Activated T-cell treated with anti-CD3 and anti-CD28 coated beads, Interleukin-2, amount 50 U/mL, for 72 hours (primary cell): ENCODE results near the gene KCNQ1. TPM values are rescaled to one million over a fixed set of nuclear protein-coding genes. Genes with fewer than 3 reads are reported as not detected.
A peak's percentile ranks its signal among the peaks of the same experiment; 100 is the strongest.

Source experiments
- ATAC-seq, 2 donors: fragments of 150-1000 bp; cut with Tn5 transposase; replicated peaks in 1 of 2; 2 replicates each; pipeline ENCODE4 v1.10.0; 2021; ENCODE audit warnings: moderate library complexity in 2 of 2, mild to moderate bottlenecking in 1 of 2
- DNase-seq, 2 donors: peaks; one replicate each; pipeline ENCODE4 v3.0.0; 2021 to 2022; ENCODE audit warnings: mixed read lengths in 1 of 2
- H3K27ac Mint-ChIP-seq: one replicate; pipeline ENCODE4 v1.8.0; 2022; ENCODE audit warnings: mild to moderate bottlenecking, moderate library complexity, mixed read lengths
- H3K27me3 Mint-ChIP-seq: one replicate; pipeline ENCODE4 v1.8.0; 2022; ENCODE audit warnings: low read depth, mixed read lengths
- H3K36me3 Mint-ChIP-seq, 2 donors: one replicate each; pipeline ENCODE4 v1.8.0; 2022; ENCODE audit warnings: mixed read lengths in 2 of 2, mild to moderate bottlenecking in 1 of 2; ENCODE audit not compliant: insufficient read depth in 2 of 2
- H3K4me1 Mint-ChIP-seq: one replicate; pipeline ENCODE4 v1.8.0; 2022; ENCODE audit warnings: low read depth, mixed read lengths
- H3K4me3 Mint-ChIP-seq, 2 donors: one replicate each; pipeline ENCODE4 v1.8.0; 2022; ENCODE audit warnings: mild to moderate bottlenecking in 2 of 2, mixed read lengths in 2 of 2, moderate library complexity in 2 of 2
- H3K9me3 Mint-ChIP-seq, 2 donors: one replicate each; pipeline ENCODE4 v1.8.0; 2022; ENCODE audit warnings: mixed read lengths in 2 of 2
- total RNA-seq, 2 donors: library from RNA; stranded (reverse); gene quantifications; one replicate each; pipeline ENCODE4 v1.2.3, GENCODE V29; 2022

KCNQ1 gene
- total RNA-seq, 2 donors from 2014 or later = 11.4 TPM

DNA sequence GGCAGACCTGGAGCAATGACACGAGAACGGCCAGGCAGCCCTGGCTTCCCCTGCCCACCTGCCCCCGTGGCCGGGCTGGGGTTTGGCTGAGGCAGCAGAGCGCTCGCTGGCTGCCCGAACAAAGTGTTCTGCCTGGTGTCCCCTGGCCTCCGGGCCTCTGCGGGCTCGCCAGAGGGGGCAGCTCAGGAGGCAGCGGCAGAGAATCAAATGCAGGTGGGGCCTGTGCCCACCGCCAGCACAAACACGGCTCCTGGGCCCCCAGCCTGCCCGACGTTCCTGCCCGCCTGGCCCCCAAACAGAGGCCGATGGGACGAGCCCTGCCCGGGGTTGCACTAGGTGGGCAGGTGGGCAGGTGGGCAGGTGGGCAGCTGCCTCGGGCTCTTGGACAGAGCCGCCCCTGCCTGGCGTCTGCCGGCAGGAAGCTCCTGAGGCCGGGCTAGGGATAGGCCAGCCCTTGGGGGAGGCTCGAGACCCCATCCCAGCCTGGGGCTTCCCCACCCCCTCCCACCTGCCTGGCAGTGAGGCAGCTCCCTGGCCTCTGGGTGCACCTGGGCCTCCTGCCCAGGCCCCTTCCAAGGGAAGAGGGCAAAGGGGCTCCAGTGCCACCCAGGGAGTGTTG, 394.0 kb downstream of the KCNQ1 start:
- ATAC-seq = no peak

DNA sequence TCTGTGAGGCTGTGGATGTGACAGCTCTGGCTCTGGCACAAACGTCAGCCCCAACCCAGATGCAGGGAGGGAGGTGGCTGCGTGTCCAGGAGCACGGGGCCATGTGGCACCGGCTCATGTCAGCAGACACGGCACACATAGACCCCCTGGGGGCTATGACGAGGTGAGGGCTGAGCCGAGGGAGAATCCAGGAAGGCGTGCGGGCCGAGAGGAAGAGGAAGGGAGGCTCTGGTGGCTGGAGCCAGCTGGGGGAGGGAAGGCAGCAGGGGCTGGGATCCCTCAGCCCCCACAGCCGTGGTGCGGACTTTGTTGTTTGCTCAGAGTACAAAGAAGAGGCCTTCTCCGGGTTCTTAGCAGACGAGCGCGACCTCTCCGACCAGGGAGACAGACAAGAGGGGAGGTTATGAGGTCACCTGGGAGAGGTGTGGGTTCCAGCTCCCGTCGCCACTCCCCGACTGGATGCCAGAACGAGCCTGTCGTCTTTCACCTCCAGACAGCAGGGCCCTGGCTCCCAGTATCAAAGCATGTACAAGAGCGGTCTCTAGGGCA, 394.7 kb downstream of the KCNQ1 start:
- Mint-ChIP-seq H3K36me3 (no peaks in the 10 kb centered on the region), H3K4me3 (no peak overlapping the region), H3K27me3 (no peaks in the 10 kb centered on the region), H3K9me3 (no peaks in the 10 kb centered on the region), H3K27ac (no peak overlapping the region), H3K4me1 (no peaks in the 10 kb centered on the region)
- DNase-seq (no peak), ATAC-seq (no peak)

More for the DNA sequence above, 394.0 kb downstream of the KCNQ1 start:
- no peak for DNase-seq
- Mint-ChIP-seq H3K4me3 (no peak overlapping the region), H3K27ac (no peak overlapping the region), H3K9me3 (no peaks in the 10 kb centered on the region), H3K4me1 (no peaks in the 10 kb centered on the region), H3K27me3 (no peaks in the 10 kb centered on the region), H3K36me3 (no peaks in the 10 kb centered on the region)

DNA sequence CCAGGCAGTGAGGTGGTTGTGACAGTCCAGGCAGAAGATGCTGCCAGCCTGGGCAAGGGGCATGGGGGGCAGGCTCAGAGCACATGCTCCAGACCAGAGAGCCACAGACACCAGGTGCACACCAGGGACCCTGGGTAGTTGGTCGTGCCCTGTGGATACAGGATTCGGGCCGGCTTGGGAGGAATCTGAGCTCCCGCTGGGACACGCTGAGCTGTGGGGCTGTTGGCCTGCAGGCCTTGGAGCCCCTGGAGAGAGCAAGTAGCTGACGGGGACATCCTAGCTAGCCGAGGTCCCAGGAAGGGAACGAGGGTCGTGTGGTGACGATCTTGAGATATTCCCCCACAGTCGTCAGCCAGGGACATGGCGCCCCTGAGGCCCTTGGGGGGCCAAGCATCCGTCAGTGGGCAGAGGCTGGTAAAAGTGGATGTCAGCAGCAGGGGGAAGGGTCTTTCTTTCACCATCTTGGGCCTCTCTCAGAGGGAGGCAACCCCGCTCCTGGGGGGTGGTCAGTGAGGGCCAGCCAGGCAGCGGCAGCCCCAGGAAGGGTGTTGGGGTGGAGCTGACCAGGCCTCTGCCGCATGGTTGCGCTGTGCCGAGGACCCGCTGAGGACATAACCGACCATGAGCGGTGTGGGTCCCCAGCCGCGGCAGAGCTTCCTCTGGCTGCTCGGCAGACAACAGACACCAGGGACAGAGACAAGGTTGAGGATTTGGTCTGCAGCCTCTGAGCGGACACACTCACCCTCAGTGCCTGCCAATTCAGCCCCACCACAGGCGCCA, 396.8 kb downstream of the KCNQ1 start:
- no peak for DNase-seq
- Mint-ChIP-seq H3K9me3 (no peaks in the 10 kb centered on the region), H3K4me3 (no peak overlapping the region), H3K27ac (no peak overlapping the region), H3K36me3 (no peaks in the 10 kb centered on the region), H3K27me3 (no peaks in the 10 kb centered on the region), H3K4me1 (no peaks in the 10 kb centered on the region)
- ATAC-seq = no peak

DNA sequence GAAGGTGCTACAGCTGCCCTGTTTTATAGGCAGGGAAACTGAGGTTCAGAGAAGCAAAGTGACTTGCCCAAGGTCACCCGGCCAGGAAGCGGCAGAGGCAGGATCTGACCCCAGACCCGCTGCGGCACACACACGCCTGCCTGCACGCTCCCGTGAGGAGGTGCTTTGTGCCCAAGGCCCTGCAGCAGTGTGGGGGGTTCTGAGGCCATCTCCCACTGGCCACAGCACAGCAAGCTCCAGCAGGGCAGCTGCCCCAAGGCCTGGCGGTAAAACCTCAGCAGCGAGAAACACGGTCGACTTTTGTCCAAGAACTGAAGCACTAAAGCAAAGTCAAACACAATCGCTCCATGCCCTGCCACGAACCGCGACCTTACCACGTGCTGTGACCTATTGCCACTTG, 398.1 kb downstream of the KCNQ1 start:
- H3K4me3 Mint-ChIP-seq = no peak overlapping the region
- no peaks in the 10 kb centered on the region for H3K27me3 Mint-ChIP-seq
- no peaks in the 10 kb centered on the region for H3K9me3 Mint-ChIP-seq
- H3K4me1 Mint-ChIP-seq = no peaks in the 10 kb centered on the region
- H3K27ac Mint-ChIP-seq = no peak overlapping the region
- H3K36me3 Mint-ChIP-seq = no peaks in the 10 kb centered on the region
- DNase-seq = no peak
- ATAC-seq = no peak

DNA sequence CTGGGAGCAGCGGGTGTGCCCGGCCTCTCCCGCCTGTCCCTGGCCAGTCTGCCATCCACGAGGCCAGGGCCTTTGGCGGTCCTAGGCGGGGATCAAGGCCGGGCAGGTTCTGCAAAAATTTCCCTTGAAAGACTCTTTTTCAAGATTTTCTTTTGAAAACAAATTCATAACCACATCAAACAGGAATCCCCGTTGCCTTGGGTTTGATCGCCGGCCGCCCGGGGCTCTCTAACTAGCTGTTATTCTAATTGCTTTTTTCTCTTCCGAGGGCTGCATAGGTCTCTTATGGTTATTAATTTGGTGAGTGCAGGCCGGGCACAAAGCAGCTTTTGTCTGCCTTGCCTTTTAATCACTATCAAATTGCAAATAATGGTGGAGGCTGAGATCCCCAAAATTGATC, 398.7 kb downstream of the KCNQ1 start:
- Mint-ChIP-seq H3K9me3 (no peaks in the 10 kb centered on the region), H3K27ac (no peak overlapping the region), H3K36me3 (no peaks in the 10 kb centered on the region), H3K27me3 (no peaks in the 10 kb centered on the region), H3K4me1 (no peaks in the 10 kb centered on the region), H3K4me3 (no peak overlapping the region)
- ATAC-seq = no peak
- no peak for DNase-seq

DNA sequence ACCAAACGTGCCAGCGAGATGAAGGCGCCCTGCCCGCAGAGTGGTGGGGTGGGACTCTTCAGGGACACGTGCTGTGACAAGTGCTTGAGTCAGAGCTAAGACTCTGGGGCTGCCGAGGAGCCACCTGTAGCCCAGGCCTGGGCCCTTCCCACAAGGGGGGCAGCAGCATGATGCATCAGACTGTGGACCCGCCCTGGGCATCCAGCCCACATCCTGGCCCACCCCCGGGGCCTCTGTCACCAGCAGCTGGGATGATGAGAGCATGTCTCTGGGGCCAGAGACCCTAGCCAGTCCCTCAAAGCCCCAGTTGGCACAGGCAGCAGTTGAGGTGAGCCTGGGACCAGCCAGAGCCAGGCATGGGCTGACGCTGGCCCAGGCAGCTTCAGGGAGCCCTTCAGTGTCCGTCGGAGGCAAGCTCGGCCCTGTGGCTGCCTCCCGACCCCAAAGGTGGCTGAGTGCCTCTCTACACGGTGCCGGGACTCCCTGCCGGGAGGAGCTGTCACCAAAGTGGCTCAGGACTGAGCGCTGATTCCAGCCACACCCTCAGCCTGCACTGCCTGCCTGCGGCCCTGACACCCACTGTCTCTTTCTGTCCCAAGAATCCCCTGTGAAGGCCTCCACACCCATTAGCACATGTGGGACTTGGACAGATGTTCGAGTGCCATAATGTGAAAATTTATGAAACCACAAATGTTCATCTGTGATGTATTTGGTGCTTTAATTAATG, 399.5 kb downstream of the KCNQ1 start:
- Mint-ChIP-seq H3K9me3 (no peaks in the 10 kb centered on the region), H3K27ac (no peak overlapping the region), H3K36me3 (no peaks in the 10 kb centered on the region), H3K4me3 (no peak overlapping the region), H3K4me1 (no peaks in the 10 kb centered on the region), H3K27me3 (no peaks in the 10 kb centered on the region)
- DNase-seq = no peak
- peak; percentile 19 to 35 for ATAC-seq

DNA sequence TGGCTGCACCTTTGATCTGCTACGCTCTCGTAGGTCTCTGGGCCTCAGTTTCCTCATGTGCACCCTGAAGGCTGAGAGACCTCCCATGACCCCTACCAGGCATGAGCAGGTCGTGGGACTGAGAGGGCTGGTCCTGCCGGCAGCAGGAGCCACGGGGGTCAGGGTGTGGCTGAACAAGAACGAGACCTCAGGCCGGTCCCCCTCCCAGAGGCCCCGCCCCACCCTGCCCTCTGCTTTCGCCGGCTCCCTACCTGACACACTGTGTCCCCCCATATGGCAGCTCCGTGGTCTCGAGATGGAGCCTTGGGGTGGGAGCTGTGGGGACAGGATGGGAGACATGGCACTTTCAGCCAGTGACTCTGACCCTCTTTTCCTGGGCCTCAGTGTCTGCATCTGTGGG, 400.2 kb downstream of the KCNQ1 start:
- ATAC-seq = no peak
- no peak for DNase-seq
- Mint-ChIP-seq H3K36me3 (no peaks in the 10 kb centered on the region), H3K27ac (no peak overlapping the region), H3K9me3 (no peaks in the 10 kb centered on the region), H3K4me1 (no peaks in the 10 kb centered on the region), H3K27me3 (no peaks in the 10 kb centered on the region), H3K4me3 (no peak overlapping the region)

DNA sequence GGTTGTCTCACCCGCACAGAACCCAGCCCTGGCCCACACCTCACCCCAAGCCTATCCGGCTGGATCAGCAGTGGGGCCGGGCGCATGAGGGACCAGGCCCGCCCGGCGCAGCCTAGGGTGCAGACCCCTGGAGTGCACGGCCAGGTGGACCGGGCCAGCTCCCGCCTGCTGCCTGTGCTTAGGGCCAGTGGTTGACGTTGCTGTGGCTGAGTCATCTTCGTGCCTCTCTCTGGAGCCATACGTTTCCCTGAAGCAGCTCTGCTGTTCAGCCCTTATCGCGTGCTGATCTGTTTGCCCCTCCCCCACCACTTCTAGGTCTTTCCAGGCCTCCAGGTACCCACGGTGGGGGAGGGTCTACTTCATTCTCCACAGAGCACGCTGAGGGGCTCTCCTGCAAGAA, 401.2 kb downstream of the KCNQ1 start:
- Mint-ChIP-seq H3K36me3 (no peaks in the 10 kb centered on the region), H3K27ac (no peak overlapping the region), H3K4me3 (no peak overlapping the region), H3K9me3 (no peaks in the 10 kb centered on the region), H3K27me3 (no peaks in the 10 kb centered on the region), H3K4me1 (no peaks in the 10 kb centered on the region)
- no peak for DNase-seq
- ATAC-seq = no peak

DNA sequence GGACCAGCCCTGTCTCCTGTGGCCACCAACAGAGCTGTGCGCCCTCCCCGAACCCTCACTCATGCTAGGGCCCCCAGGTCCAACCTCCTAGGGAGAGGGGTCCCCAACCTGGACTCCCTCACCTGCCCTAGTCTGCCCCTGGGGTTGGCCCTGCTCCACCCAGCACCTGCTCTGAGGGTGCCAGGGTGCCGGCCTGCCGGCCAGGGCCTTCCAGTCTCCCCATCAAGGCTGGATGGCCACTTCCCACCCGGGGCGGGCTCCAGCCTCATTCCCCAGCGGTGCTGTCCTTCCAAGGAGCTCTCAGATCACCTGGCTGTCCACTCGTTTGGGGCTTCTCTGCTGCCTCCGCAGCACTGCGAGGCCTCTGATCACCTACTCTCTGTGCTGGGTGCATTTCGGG, 401.7 kb downstream of the KCNQ1 start:
- Mint-ChIP-seq H3K27ac (no peak overlapping the region), H3K27me3 (no peaks in the 10 kb centered on the region), H3K9me3 (no peaks in the 10 kb centered on the region), H3K4me3 (no peak overlapping the region), H3K4me1 (no peaks in the 10 kb centered on the region), H3K36me3 (no peaks in the 10 kb centered on the region)
- DNase-seq = no peak
- ATAC-seq = no peak

DNA sequence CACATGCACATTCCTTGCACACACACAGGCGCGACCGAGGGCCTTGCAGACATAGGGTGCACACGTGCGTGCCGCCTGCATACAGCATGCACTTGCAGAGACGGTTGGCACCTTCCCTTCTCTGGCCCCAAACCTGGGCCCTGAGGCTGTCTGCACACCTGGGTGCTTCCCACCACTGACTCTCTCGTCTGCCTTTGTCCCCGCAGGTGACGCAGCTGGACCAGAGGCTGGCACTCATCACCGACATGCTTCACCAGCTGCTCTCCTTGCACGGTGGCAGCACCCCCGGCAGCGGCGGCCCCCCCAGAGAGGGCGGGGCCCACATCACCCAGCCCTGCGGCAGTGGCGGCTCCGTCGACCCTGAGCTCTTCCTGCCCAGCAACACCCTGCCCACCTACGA, 402.8 kb downstream of the KCNQ1 start:
- Mint-ChIP-seq H3K27me3 (no peaks in the 10 kb centered on the region), H3K9me3 (no peaks in the 10 kb centered on the region), H3K27ac (no peak overlapping the region), H3K4me1 (no peaks in the 10 kb centered on the region), H3K36me3 (no peaks in the 10 kb centered on the region), H3K4me3 (no peak overlapping the region)
- ATAC-seq (no peak), DNase-seq (no peak)

DNA sequence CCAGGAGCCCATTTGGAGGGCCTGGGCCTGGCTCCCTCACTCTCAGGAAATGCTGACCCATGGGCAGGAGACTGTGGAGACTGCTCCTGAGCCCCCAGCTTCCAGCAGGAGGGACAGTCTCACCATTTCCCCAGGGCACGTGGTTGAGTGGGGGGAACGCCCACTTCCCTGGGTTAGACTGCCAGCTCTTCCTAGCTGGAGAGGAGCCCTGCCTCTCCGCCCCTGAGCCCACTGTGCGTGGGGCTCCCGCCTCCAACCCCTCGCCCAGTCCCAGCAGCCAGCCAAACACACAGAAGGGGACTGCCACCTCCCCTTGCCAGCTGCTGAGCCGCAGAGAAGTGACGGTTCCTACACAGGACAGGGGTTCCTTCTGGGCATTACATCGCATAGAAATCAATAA, 403.7 kb downstream of the KCNQ1 start:
- Mint-ChIP-seq H3K36me3 (no peaks in the 10 kb centered on the region), H3K27ac (no peak overlapping the region), H3K4me1 (no peaks in the 10 kb centered on the region), H3K4me3 (no peak overlapping the region), H3K27me3 (no peaks in the 10 kb centered on the region), H3K9me3 (no peaks in the 10 kb centered on the region)
- no peak for ATAC-seq
- DNase-seq = no peak

DNA sequence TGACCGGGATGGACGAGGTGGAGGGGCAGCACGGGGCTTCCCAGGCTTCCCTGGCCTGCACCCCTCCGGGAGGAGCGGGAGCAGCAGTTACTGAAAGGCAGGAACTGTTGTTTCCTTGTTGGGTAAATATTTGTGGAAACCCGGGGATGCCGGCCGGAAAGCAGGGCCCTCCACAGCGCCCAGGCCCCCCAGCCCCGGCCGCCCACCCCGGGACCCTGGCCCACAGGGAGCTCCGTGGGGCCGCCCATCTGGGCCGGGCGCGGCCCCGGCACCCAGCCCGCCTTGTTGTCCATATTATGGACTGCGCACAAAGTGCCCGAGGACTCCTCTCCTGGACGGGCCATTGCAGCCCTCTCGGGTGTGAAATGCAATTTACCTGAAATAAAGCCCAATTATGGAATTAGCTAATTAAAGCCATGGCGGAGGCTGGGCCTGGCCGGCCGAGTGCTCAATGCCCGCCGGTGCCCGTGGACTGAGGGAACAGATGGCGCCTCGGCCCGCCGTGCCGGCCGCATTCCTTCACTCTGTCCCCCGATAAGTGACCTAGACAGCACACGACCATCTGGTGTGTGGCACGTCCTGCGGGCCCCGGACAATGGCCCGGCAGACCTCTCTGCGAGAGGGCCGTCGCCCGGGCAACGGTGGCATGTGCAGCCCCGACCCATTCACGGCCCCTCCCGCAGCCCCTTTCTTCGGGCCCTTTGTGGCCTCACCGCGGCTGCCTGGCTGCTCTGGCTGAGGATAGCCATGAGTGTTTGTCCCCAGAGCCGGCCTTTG, 405.4 kb downstream of the KCNQ1 start:
- DNase-seq = no peak
- Mint-ChIP-seq H3K4me3 (no peak overlapping the region), H3K9me3 (peaks cover 0 to 2% of the 10 kb centered on the region in 2 donors), H3K36me3 (no peaks in the 10 kb centered on the region), H3K4me1 (no peaks in the 10 kb centered on the region), H3K27ac (no peak overlapping the region), H3K27me3 (no peaks in the 10 kb centered on the region)
- ATAC-seq = no peak

DNA sequence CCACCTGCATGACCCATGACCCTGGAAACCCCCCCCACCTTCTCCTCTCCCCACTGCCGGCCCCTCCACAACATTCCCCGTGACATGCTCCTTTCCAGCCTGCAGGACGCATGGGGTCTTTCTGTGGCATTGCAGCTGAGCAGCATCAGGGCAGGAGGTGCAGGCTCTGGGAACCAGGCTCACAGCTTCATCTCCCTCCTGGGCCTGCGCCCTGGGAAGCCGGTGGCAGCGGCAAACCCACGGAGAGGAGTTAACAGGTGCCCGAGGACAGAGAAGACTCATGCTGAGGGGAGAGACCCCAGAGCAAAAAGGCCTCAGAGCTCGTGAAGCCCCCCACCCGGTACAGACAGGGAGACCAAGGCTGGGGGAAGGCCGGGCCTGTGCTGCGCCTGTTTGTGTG, 408.6 kb downstream of the KCNQ1 start:
- ATAC-seq (no peak), DNase-seq (no peak)
- Mint-ChIP-seq H3K27ac (no peak overlapping the region), H3K4me1 (no peaks in the 10 kb centered on the region), H3K36me3 (no peaks in the 10 kb centered on the region), H3K9me3 (peaks cover 0 to 2% of the 10 kb centered on the region in 2 donors), H3K4me3 (no peak overlapping the region), H3K27me3 (no peaks in the 10 kb centered on the region)
